ENCODE measurements around the gene FBXL3. TPM values are rescaled to one million over a fixed set of nuclear protein-coding genes. Genes with fewer than 3 reads are reported as not detected.
"Not testable (repeated sequence)": the region's sequence is repeated elsewhere in the genome, so short reads cannot be mapped to it uniquely, and the experiment has no call there.

Gene FBXL3
- total RNA-seq, 1 donor from 2014 or later = 73.3 TPM

GRCh38 chr13:77026255-77026860 is 601 bp downstream of the FBXL3 start:
- peak; percentile 45 for DNase-seq

- DNase-seq = no peak
These were observed 4.6 kb downstream of the FBXL3 start for GRCh38 chr13:77022341-77022740.

DNA sequence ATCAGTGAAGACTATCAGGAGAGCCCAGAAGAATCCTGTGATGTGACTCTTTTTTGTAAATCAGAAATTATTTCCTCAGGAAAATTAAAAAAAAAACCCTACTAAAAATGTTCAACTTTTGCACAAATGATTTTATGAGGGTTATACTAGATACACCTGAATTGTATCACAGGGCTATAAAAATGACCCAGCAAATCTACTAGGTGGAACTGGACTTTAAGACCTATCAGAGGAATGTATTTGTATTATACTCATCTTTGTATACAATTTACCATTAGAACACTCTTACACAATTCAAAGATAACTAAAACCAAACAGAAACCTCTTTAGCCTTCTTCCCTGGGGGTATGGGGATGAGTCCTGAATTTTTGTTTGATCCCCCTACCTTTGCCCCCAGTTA is 7.2 kb downstream of the FBXL3 start:
- DNase-seq = no peak

DNA sequence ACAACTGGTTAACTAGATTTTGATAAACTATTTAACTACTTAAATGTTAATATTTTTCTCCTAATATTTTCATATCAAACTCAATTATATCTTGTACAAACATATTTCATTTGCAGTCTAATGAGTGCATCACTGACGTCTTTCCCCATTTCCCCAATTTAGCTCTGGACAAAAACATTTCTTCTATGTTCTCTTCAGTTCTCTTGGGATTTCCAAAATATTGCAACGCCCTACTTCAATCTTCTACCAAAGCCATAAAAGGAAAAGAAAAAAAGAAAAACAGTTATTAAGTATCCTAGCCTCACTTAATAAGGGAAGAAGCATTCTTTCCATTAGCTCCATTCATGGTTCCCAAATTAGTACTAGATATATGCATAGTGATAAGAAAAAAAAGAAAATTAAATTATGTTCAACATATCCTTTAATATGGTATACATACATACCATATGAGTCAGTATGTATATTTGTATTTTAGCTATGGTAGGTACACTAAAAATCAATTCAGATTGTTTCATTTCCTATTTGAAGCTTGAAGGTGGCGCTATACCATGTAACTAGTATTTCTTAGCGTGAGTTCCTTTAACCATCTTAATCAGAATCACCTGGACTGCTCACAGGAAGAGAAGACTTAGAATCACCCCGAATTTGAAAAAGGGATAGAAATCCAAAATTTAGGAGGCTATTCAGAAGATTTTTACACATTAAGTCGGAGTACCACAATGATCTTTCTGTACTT is 9.9 kb downstream of the FBXL3 start:
- DNase-seq = no peak

DNA sequence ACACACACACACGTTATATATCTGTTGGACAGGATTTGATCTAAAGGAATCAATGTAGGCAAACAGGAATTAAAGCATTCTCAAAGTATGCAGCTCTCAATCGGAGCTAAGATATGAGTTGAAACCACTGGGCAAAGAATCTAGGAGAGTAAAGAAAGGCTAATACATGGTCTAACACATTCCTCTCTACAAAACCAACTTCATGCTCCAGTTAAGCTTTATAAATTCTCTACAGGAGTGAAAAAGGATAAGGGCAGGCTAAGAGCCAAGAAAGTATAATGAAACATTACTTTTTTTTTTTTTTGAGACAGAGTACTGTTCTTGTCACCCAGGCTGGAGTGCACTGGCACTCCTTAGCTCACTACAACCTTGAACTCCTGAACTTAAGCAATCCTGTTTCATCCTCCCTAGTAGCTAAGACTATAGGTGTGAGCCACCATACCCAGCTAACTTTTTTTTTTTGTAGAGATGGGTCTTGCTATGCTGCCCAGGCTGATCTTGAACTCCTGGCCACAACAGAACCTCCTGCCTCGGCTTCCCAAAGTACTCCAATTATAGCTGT is 10.6 kb downstream of the FBXL3 start:
- DNase-seq = no peak

DNA sequence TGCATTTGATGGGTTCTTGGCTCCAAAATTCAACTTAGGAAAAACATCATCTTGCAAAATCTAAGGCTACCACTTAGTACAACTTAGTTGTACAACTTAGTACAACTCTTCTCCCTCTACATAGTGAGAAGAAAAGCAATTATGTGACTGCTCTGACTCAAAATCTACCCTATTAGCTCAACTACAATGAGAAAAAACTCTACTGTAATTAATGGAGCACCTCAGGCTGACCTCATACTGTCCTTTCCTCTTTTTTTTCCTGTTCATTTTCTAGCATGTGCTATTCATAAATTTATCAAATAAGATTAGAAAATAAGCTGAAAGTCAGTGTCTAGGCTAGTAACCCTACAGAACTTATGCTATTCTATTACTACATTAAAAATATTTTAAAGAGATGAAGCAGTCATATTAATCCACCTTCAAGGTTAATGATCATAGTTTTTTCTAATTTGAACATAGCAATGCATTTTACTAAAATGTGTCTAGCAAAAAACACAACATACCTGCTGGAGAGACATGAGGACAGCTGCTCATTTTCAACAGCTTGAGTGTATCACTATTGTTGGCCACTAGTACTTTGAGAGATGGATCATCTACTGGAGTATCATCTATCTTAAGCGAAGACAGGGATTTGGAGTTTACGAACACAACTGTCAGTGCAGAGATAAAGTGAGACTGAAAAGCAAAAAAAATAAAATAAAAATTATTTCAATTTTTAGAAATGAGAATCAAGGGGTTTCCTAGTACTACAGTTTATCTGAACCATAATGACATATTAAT is 11.9 kb downstream of the FBXL3 start:
- DNase-seq = no peak

DNA sequence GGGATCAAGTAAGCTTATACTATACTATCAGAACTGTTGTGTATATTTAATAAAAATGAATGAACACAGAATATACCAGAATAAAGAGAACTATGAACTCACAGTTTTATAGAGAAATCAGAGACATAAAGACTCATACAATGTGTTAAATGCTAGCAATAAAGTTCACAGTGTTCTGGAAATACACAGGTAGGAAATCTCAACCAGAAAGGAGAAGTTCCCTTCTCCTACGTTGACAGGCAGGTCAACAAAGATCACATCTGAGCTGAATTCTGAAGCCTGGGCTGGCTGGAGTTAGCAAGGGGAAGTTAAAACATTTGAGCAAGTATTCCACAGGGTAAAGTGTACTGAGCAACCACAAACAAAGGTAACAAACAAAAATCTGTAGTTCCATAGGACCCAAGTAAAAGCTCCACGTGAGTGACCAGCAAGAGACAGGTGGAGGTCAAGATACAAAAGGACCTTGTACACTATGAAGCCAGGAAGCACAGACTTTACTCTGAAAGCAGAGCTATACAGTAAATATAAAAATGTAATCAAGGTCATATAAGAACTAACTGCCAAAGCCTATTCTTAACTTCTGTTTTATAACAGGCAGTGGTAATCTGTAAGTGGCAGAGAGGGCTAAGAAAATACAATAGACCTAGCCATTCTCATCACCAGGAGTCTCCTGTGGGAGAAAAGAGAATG is 13.0 kb downstream of the FBXL3 start:
- DNase-seq = no peak

- not testable (repeated sequence) for DNase-seq
These were observed 17.2 kb downstream of the FBXL3 start for GRCh38 chr13:77009719-77010118.

DNA sequence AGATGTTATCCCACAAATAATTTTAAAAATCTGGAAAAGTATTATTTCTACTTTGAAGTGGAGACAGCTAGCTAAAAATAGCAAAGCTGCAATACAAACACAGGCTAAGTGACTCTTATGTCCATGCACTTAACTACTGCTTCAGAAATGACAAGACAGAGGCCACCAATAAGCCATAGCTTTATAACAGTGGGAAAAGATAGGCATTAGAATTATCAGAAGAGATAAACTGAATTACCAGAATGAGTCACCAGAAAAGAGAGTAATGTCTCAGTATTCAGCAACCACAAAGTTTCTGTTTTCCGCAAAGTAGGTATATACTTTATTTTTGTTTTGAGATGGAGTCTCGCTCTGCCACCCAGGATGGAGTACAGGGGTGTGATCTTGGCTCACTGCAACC is 17.9 kb downstream of the FBXL3 start:
- DNase-seq = no peak

DNA sequence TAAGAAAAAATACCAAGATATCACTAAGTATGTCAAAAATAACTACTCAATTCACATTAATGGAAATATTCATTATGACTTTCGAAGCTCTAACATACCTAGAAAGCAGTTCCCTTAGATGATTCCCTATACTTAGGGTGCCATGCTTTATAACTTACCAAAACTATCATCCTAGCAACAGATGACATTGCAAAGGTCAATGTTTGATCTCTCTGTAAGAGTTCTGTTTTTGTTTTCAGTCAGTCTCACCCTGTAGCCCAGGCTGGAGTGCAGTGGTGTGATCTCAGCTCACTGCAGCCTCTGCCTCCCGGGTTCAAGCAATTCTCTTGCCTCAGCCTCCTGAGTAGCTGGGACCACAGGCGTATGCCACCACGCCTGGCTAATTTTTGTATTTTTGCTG is 18.6 kb downstream of the FBXL3 start:
- DNase-seq = not testable (repeated sequence)

DNA sequence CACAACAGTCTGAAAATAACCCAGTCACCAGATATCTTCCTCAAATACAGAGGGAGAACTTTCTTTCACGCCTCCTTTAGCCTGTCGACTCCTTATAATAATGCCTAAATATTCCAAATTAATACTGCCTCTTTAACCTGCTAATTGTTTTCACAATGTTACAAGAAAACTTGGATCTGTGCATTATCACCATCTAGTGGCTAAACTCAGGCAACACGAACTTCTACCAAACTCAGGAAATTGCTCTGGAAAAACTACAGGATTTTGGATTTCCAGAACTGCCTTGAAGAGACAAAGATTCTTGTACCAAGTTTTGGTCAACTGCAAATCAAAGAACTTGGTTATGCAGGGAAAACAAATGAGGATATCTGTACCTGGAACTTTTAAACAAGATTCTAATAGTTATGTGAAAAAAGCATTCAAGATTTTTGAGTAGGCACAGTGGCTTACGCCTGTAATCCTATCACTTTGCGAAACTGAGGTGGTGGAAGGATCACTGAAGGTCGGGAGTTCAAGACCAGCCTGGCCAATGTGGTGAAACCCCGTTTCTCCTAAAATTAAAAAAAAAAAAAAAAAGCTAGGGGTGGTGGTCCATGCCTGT is 24.3 kb downstream of the FBXL3 start:
- DNase-seq = peak; percentile 38

- no peak for DNase-seq
These were observed 24.9 kb downstream of the FBXL3 start for GRCh38 chr13:77001963-77002587.

- DNase-seq = no peak
These were observed 25.4 kb downstream of the FBXL3 start for GRCh38 chr13:77001540-77001939.

DNA sequence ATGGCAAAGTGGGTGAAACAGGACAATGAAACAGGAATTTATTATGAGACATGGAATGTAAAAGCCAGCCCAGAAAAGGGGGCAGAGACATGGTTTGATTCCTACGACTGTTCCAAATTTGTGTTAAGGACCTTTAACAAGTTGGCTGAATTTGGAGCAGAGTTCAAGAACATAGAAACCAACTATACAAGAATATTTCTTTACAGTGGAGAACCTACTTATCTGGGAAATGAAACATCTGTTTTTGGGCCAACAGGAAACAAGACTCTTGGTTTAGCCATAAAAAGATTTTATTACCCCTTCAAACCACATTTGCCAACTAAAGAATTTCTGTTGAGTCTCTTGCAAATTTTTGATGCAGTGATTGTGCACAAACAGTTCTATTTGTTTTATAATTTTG is 26.5 kb downstream of the FBXL3 start:
- DNase-seq = no peak

GRCh38 chr13:76994281-76994680 is 32.7 kb downstream of the FBXL3 start:
- DNase-seq = no peak

DNA sequence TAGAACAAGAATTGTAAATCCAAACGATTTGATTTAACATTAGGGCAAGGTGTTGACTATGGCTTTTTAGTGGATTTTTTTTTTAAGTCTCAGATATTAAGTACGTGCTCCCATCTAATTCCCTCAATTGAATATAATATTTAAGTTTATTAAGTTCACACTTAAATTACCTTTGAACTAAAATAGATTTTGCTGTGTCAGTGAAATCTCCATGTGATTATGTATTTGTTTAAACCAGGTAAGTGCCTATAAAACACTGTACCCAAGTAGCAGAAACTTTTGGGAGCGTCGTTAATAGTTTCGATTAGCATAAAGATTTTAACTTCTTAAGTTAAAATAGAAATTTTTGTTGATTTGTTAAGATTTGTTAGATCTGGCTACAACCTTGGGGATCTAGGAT is 33.5 kb downstream of the FBXL3 start:
- DNase-seq = no peak

- no peak for DNase-seq
These were observed 33.9 kb downstream of the FBXL3 start for GRCh38 chr13:76993021-76993420.

DNA sequence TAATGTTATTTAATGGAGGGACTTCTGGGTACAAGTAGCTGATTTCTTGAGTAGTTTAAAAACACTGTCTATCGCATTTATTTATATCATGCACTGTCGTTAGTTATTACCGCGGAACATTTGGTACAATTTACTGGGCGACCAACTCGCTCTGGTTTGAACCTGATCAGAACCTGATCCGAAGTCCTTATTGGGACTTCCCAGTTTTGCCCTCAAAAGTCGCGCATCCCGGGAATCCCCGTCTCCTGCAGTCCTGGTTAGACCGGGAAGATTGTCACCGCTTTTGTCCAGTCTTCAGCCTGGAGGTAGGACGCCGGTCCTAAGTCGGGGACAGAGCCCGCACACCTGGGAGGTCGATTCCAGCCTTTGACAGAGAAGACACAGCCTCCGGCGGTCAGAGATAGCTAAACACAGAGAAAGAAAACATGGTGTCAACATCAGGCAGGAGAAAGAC is 34.4 kb downstream of the FBXL3 start:
- peak; percentile 48 for DNase-seq

- DNase-seq = peak; percentile 93
These were observed 35.0 kb downstream of the FBXL3 start, which contains the start of gene CLN5 for GRCh38 chr13:76991796-76992547. TSS of gene CLN5 (plus strand) at chr13:76992081. CDS start at chr13:76992099, 18 bp downstream.

DNA sequence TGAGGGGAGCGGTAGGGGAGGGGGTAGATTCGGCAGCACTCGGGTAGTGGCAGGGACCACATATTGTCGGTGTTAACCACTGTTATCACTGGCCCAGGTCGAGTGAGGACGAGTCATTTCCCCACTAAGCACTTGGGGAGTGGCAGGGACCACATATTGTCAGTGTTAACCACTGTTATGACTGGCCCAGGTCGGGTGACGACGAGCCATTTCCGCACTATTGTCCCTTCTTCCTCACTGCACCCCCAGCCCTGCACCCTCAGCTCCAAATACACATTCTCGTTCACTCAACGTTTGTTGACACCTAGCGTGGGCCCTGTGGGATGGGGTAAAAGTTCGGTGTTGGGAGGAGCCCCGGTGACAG is 35.5 kb downstream of the FBXL3 start:
- DNase-seq = no peak

DNA sequence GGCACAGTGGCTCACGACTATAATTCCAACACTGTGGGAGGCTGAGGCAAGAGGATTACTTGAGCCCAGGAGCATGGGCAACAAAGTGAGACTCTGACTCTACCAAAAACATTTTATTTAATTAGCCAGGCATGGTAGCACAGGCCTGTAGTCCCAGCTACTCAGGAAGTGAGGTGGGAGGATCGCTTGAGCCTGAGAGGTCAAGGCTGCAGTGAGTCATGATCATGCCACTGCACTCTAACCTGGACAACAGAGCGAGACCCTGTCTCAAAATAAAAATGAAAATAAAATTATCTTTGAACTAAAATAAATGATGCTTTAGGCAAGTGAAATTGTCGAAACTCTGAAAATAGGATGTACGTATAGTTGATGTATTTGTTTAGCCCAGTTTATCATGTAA is 43.3 kb downstream of the FBXL3 start:
- no peak for DNase-seq
